SK-N-SH (cell line): Measurements from ENCODE around the gene IRF2. TPM values are rescaled to one million over a fixed set of nuclear protein-coding genes. Genes with fewer than 3 reads are reported as not detected.

ENCODE experiments used
- CTCF ChIA-PET: fragments of 300-600, 350-600 bp; formaldehyde crosslinking; extraction: SDS; loops from one replicate; lab custom pipeline; 2021; lab: Yijun Ruan, JAX
- POLR2A ChIA-PET: fragments of 350-600 bp; sonication (Branson Sonifier 250); formaldehyde crosslinking; extraction: SDS; loops from one replicate; lab custom pipeline; 2020; ENCODE audit warnings: antibody characterized with exemption, inconsistent platforms; lab: Yijun Ruan, JAX
- DNase-seq: peaks from one replicate; pipeline ENCODE4 v3.0.0; 2012
- H2AFZ ChIP-seq: fragments of 200-600 bp; sonication (generic); 2 replicates; pipeline ENCODE4 v1.8.1; 2016; ENCODE audit warnings: antibody characterized with exemption, mild to moderate bottlenecking, low read depth
- H3F3A ChIP-seq: fragments of 200-600 bp; sonication (generic); replicated peaks from 2 replicates; pipeline ENCODE3; 2016; ENCODE audit warnings: antibody characterized with exemption, mild to moderate bottlenecking; ENCODE audit not compliant: insufficient read depth
- H3K27ac ChIP-seq, 2 experiments: fragments of 200-500 bp in 1 of 2; fragments of 200-600 bp in 1 of 2; sonication (Bioruptor generic) in 1 of 2; sonication (generic), shearing (Covaris generic) in 1 of 2; 2 replicates each; pipeline versions ENCODE4 v1.5.1 to v1.6.1; 2014 to 2016; ENCODE audit warnings: low read depth in 2 of 2, inconsistent platforms in 1 of 2, low read length in 1 of 2, mild to moderate bottlenecking in 1 of 2, mixed read lengths in 1 of 2
- H3K27me3 ChIP-seq: fragments of 200-600 bp; sonication (generic), shearing (Covaris generic); 2 replicates; pipeline ENCODE4 v1.6.1; 2016; ENCODE audit warnings: mixed run types; ENCODE audit not compliant: insufficient read depth
- H3K36me3 ChIP-seq, 2 experiments: fragments of 200-500 bp in 1 of 2; fragments of 200-600 bp in 1 of 2; sonication (Bioruptor generic) in 1 of 2; sonication (generic) in 1 of 2; replicated peaks in 1 of 2; 2 replicates each; pipeline versions ENCODE3 to v1.5.1; 2014 to 2016; ENCODE audit warnings: low read length in 1 of 2, mild to moderate bottlenecking in 1 of 2; ENCODE audit not compliant: insufficient read depth in 2 of 2, control insufficient read depth in 1 of 2
- H3K4me1 ChIP-seq, 2 experiments: fragments of 200-500 bp in 1 of 2; fragments of 200-600 bp in 1 of 2; sonication (Bioruptor generic) in 1 of 2; sonication (generic), shearing (Covaris generic) in 1 of 2; 2 replicates each; pipeline versions ENCODE4 v1.5.1 to v1.6.1; 2014 to 2016; ENCODE audit warnings: low read depth in 1 of 2, low read length in 1 of 2, mixed run types in 1 of 2; ENCODE audit not compliant: insufficient read depth in 2 of 2, control insufficient read depth in 1 of 2
- H3K4me2 ChIP-seq: fragments of 200-600 bp; sonication (generic), shearing (Covaris generic); 2 replicates; pipeline ENCODE4 v1.6.1; 2017; ENCODE audit warnings: mixed run types
- H3K4me3 ChIP-seq, 2 experiments: fragments of 200-500 bp in 1 of 2; fragments of 200-600 bp in 1 of 2; sonication (Bioruptor generic) in 1 of 2; sonication (generic), shearing (Covaris generic) in 1 of 2; 2 replicates each; pipeline versions ENCODE4 v1.5.1 to v1.8.1; 2014 to 2016; ENCODE audit warnings: low read depth in 2 of 2, inconsistent platforms in 1 of 2, low read length in 1 of 2, mild to moderate bottlenecking in 1 of 2, mixed read lengths in 1 of 2, moderate library complexity in 1 of 2
- H3K79me2 ChIP-seq: fragments of 200-600 bp; sonication (generic); 2 replicates; pipeline ENCODE4 v1.8.1; 2017; ENCODE audit warnings: mild to moderate bottlenecking; ENCODE audit not compliant: insufficient read depth
- H3K9ac ChIP-seq: fragments of 200-600 bp; sonication (generic); 2 replicates; pipeline ENCODE4 v1.6.1; 2017; ENCODE audit warnings: mixed run types
- H3K9me2 ChIP-seq: fragments of 200-600 bp; sonication (generic); 2 replicates; pipeline ENCODE4 v1.6.1; 2017; ENCODE audit warnings: mixed run types
- H3K9me3 ChIP-seq: fragments of 200-600 bp; sonication (generic); 2 replicates; pipeline ENCODE4 v1.6.1; 2017; ENCODE audit warnings: mixed run types, mild to moderate bottlenecking, moderate library complexity
- H4K20me1 ChIP-seq: fragments of 200-600 bp; sonication (generic); 2 replicates; pipeline ENCODE4 v1.6.1; 2017; ENCODE audit warnings: mild to moderate bottlenecking, mixed run types; ENCODE audit not compliant: insufficient read depth
- CHD2 ChIP-seq: fragments of 150-350 bp; IDR thresholded peaks from 2 replicates; pipeline ENCODE4 v1.6.1; 2018; ENCODE audit warnings: low read length; ENCODE audit not compliant: partially characterized antibody
- EZH2phosphoT487 ChIP-seq: fragments of 200-600 bp; sonication (generic); IDR thresholded peaks from 2 replicates; pipeline ENCODE4 v1.6.1; 2017; ENCODE audit warnings: low read depth, mixed run types, mild to moderate bottlenecking, antibody characterized with exemption, moderate library complexity, borderline replicate concordance
- FOSL2 ChIP-seq: IDR thresholded peaks from 2 replicates; pipeline ENCODE4 v1.4.0; 2012; ENCODE audit warnings: low read depth, mild to moderate bottlenecking, moderate library complexity, borderline replicate concordance
- FOXJ3 ChIP-seq: sonication (generic); formaldehyde crosslinking; IDR thresholded peaks from 2 replicates; pipeline ENCODE4 v1.5.1; 2020; ENCODE audit warnings: mild to moderate bottlenecking, missing genetic modification reagents
- GABPA ChIP-seq: IDR thresholded peaks from 2 replicates; pipeline ENCODE4 v1.4.0; 2012; ENCODE audit warnings: low read depth, mild to moderate bottlenecking
- IRF3 ChIP-seq: fragments of 150-350 bp; IDR thresholded peaks from 2 replicates; pipeline ENCODE4 v1.6.1; 2016; ENCODE audit warnings: mild to moderate bottlenecking, low read depth, low read length
- JUND ChIP-seq: IDR thresholded peaks from 2 replicates; pipeline ENCODE4 v1.4.0; 2012
- MAX ChIP-seq: IDR thresholded peaks from 2 replicates; pipeline ENCODE4 v1.4.0; 2012; ENCODE audit warnings: low read depth
- MXI1 ChIP-seq: IDR thresholded peaks from 2 replicates; pipeline ENCODE4 v1.6.1; 2012; ENCODE audit warnings: mild to moderate bottlenecking, low read depth, low read length, improper control_type of control experiment
- NFIC ChIP-seq: IDR thresholded peaks from 2 replicates; pipeline ENCODE4 v1.4.0; 2012; ENCODE audit warnings: borderline replicate concordance
- NRF1 ChIP-seq: IDR thresholded peaks from 2 replicates; pipeline ENCODE4 v1.6.1; 2012; ENCODE audit warnings: low read depth, mild to moderate bottlenecking, low read length
- PBX3 ChIP-seq: IDR thresholded peaks from 2 replicates; pipeline ENCODE4; 2012
- POLR2AphosphoS5 ChIP-seq: IDR thresholded peaks from 2 replicates; pipeline ENCODE4 v1.6.1; 2012; ENCODE audit warnings: low read depth, low read length
- RAD21 ChIP-seq: IDR thresholded peaks from 2 replicates; pipeline ENCODE4 v1.6.1; 2012; ENCODE audit warnings: mild to moderate bottlenecking, low read length
- RCOR1 ChIP-seq: fragments of 150-350 bp; IDR thresholded peaks from 2 replicates; pipeline ENCODE4 v1.6.1; 2017; ENCODE audit warnings: antibody characterized with exemption, low read length
- REST ChIP-seq: IDR thresholded peaks from 2 replicates; pipeline ENCODE4 v1.6.1; 2012; ENCODE audit warnings: mild to moderate bottlenecking, low read depth, low read length, moderate library complexity
- RFX5 ChIP-seq: IDR thresholded peaks from 2 replicates; pipeline ENCODE4 v1.6.1; 2012; ENCODE audit warnings: mild to moderate bottlenecking, improper control_type of control experiment, low read length
- YY1 ChIP-seq: IDR thresholded peaks from 2 replicates; pipeline ENCODE4 v1.4.0; 2012; ENCODE audit warnings: low read depth, mild to moderate bottlenecking
- WGBS: methylation state at CpG from one replicate; pipeline ENCODE4 v1.1.6; 2017; ENCODE audit warnings: low lambda C conversion rate; 5-methylcytosine and 5-hydroxymethylcytosine counted together
- polyA plus RNA-seq, 3 experiments: library from polyadenylated mRNA; depleted of rRNA; stranded (reverse); fragments of >200 nt; gene quantifications; 2 replicates each; pipeline ENCODE4 v1.2.3, GENCODE V29; 2012

Gene IRF2
- polyA plus RNA-seq, 1 of the 3 experiments (the other 2 are of a cell fraction) = 23.3 TPM

GRCh38 chr4:184392748-184393559 is 81.4 kb downstream of the IRF2 start:
- no peak for DNase-seq
- CTCF ChIA-PET = interaction anchor here (1.0 to 2.2 kb wide), 2 partner anchors 9 to 12 kb away, joined by 3 to 5 read pairs; no protein-coding TSS in a partner anchor

GRCh38 chr4:184392316-184392715 is 82.0 kb downstream of the IRF2 start:
- H3K4me3 ChIP-seq = no peak overlapping the region
- DNase-seq = no peak
- 93% methylated on average over 6 of the region's 6 CpGs for WGBS
- TF ChIP-seq GABPA = no peak
- TF ChIP-seq RAD21 = no peak
- no peak for TF ChIP-seq POLR2AphosphoS5
- TF ChIP-seq CHD2 = no peak
- no peak for TF ChIP-seq RCOR1
- TF ChIP-seq REST = no peak
- TF ChIP-seq JUND = no peak
- no peak for TF ChIP-seq FOSL2
- TF ChIP-seq NFIC = no peak
- TF ChIP-seq YY1 = no peak
- no peak for TF ChIP-seq RFX5
- TF ChIP-seq IRF3 = no peak
- no peak for TF ChIP-seq MAX
- TF ChIP-seq MXI1 = no peak
- TF ChIP-seq EZH2phosphoT487 = no peak
- no peak for TF ChIP-seq NRF1
- no peak for TF ChIP-seq FOXJ3 (CRISPR knock-in tag)
- TF ChIP-seq PBX3 = no peak
- no peaks in the 10 kb centered on the region for H3K9me2 ChIP-seq
- no peaks in the 10 kb centered on the region for H3K9me3 ChIP-seq
- H2AFZ ChIP-seq = no peak overlapping the region
- H3K27ac ChIP-seq = no peak overlapping the region
- H3K79me2 ChIP-seq = no peaks in the 10 kb centered on the region
- ChIA-PET CTCF (interaction anchor here (2.2 kb wide), 1 partner anchor 9 kb away, joined by 5 read pairs; no protein-coding TSS in a partner anchor), POLR2A (no interaction called here)
- H3K4me2 ChIP-seq = no peak overlapping the region
- H3K36me3 ChIP-seq = peaks cover 43 to 75% of the 10 kb centered on the region in 2 experiments
- no peaks in the 10 kb centered on the region for H3K27me3 ChIP-seq
- no peaks in the 10 kb centered on the region for H3F3A ChIP-seq
- H3K4me1 ChIP-seq = no peaks in the 10 kb centered on the region
- no peaks in the 10 kb centered on the region for H4K20me1 ChIP-seq
- H3K9ac ChIP-seq = no peak overlapping the region

More at GRCh38 chr4:184392748-184393559, 81.4 kb downstream of the IRF2 start:
- POLR2A ChIA-PET = no interaction called here
- Histone ChIP-seq H3K4me2 (no peak overlapping the region), H2AFZ (no peak overlapping the region), H3F3A (no peaks in the 10 kb centered on the region), H3K27ac (no peak overlapping the region), H3K79me2 (no peaks in the 10 kb centered on the region), H3K27me3 (no peaks in the 10 kb centered on the region), H3K9me2 (no peaks in the 10 kb centered on the region), H3K4me1 (no peaks in the 10 kb centered on the region), H3K9me3 (no peaks in the 10 kb centered on the region), H3K9ac (no peak overlapping the region), H4K20me1 (no peaks in the 10 kb centered on the region), H3K36me3 (peaks cover 46 to 78% of the 10 kb centered on the region in 2 experiments), H3K4me3 (no peak overlapping the region)
- WGBS = 98% methylated on average over 15 of the region's 17 CpGs
- no peak for TF ChIP-seq MXI1
